Effector memory CD4-positive, alpha-beta T cell (primary cell): ENCODE data around the gene RIOK1.

ENCODE experiments used
- DNase-seq, 3 donors: peaks; one replicate each; pipeline ENCODE4 v3.0.0-alpha.2; 2020
- H3K27ac ChIP-seq: 2 replicates; pipeline ENCODE4 v1.7.0; 2013; ENCODE audit warnings: mild to moderate bottlenecking, low read length, moderate library complexity; ENCODE audit not compliant: insufficient read depth, poor library complexity, severe bottlenecking
- H3K27me3 ChIP-seq: replicated peaks from 2 replicates; pipeline ENCODE4 v1.7.0; 2013; ENCODE audit warnings: mild to moderate bottlenecking, low read length; ENCODE audit not compliant: insufficient read depth, control insufficient read depth, poor library complexity, severe bottlenecking
- H3K36me3 ChIP-seq: 2 replicates; pipeline ENCODE4 v1.7.0; 2013; ENCODE audit warnings: mild to moderate bottlenecking, low read length, moderate library complexity; ENCODE audit not compliant: control insufficient read depth, insufficient read depth
- H3K4me1 ChIP-seq: 2 replicates; pipeline ENCODE4 v1.7.0; 2013; ENCODE audit warnings: low read length, mild to moderate bottlenecking; ENCODE audit not compliant: control insufficient read depth, insufficient read depth, poor library complexity, severe bottlenecking
- H3K4me3 ChIP-seq: 2 replicates; pipeline ENCODE4 v1.7.0; 2013; ENCODE audit warnings: low read length, low read depth, mild to moderate bottlenecking; ENCODE audit not compliant: insufficient read depth, poor library complexity, severe bottlenecking
- H3K9me3 ChIP-seq: 2 replicates; pipeline ENCODE4 v1.7.0; 2013; ENCODE audit warnings: mild to moderate bottlenecking, low read length, moderate library complexity; ENCODE audit not compliant: control insufficient read depth

RIOK1 gene

DNA sequence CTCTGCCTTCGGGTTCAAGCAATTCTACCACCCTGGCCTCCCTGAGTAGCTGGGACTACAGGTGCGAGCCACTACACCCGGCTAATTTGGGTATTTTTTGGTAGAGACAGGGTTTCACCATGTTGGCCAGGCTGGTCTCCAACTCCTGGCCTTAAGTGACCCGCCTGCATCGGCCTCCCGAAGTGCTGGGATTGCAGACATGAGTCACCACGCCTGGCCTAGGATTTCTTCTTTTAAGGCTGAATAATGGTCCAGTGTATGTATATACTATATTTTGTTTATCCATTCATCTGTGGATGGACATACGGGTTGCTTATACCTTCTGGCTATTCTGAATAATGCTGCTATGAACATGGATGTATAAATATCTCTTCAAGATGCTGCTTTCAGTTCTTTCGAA, 17.1 kb downstream of the RIOK1 start:
- Histone ChIP-seq H3K9me3 (no peaks in the 10 kb centered on the region), H3K27me3 (no peaks in the 10 kb centered on the region), H3K27ac (no peak overlapping the region), H3K4me3 (no peak overlapping the region), H3K36me3 (peaks cover 69% of the 10 kb centered on the region), H3K4me1 (no peaks in the 10 kb centered on the region)
- DNase-seq: no peak

DNA sequence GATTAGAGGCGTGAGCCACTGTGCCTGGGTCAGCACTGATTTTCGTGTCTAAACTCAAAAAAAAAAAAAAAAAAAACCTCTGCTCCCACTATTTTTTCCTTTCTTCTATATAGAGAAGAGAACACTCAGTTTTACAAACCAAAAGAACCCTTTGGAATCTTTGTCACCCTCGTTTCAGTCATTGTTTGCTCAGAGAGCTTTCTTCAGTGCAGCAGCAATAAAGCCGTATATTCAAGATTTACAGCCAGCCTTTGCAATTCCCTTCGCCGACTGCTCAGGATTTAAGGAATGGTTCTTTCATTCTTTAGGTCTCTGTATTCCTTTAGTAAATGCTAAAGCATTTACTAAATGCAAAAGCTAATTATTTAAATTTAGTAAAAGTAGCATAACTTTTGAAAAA, 20.1 kb downstream of the RIOK1 start:
- Histone ChIP-seq H3K4me1 (no peaks in the 10 kb centered on the region), H3K4me3 (no peak overlapping the region), H3K9me3 (no peaks in the 10 kb centered on the region), H3K27me3 (no peaks in the 10 kb centered on the region), H3K36me3 (peaks cover 66% of the 10 kb centered on the region), H3K27ac (no peak overlapping the region)
- no peak for DNase-seq

GRCh38 chr6:7410851-7411250, 21.2 kb downstream of the RIOK1 start:
- peaks cover 71% of the 10 kb centered on the region for H3K36me3 ChIP-seq
- no peak overlapping the region for H3K27ac ChIP-seq
- H3K9me3 ChIP-seq: no peaks in the 10 kb centered on the region
- H3K4me1 ChIP-seq: no peaks in the 10 kb centered on the region
- DNase-seq: no peak
- H3K27me3 ChIP-seq: no peaks in the 10 kb centered on the region
- H3K4me3 ChIP-seq: no peak overlapping the region

DNA sequence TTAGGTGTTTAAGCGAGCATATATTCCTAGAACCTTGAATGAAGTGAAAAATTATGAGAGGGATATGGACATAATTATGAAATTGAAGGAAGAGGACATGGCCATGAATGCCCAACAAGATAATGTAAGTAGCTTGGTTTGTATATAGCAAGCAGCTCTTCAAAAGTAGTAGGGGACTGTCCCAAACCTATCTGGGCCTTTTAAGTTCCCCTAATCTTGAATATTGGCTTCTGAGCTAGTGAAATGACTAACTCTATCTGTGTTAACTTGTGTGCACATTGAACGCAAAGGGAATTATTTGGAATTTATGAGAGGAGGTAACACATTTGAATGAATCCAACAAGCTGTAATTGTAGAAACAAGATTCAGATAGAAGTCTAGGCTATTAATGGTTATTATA, 21.7 kb downstream of the RIOK1 start:
- H3K9me3 ChIP-seq: no peaks in the 10 kb centered on the region
- DNase-seq: no peak
- H3K27me3 ChIP-seq: no peaks in the 10 kb centered on the region
- no peak overlapping the region for H3K4me3 ChIP-seq
- H3K27ac ChIP-seq: no peak overlapping the region
- H3K4me1 ChIP-seq: no peaks in the 10 kb centered on the region
- H3K36me3 ChIP-seq: peaks cover 72% of the 10 kb centered on the region

GRCh38 chr6:7413151-7413823, 23.7 kb downstream of the RIOK1 start:
- Histone ChIP-seq H3K27me3 (no peaks in the 10 kb centered on the region), H3K27ac (no peak overlapping the region), H3K9me3 (no peaks in the 10 kb centered on the region), H3K4me3 (no peak overlapping the region), H3K4me1 (no peaks in the 10 kb centered on the region), H3K36me3 (peaks cover 74% of the 10 kb centered on the region)
- DNase-seq: no peak

DNA sequence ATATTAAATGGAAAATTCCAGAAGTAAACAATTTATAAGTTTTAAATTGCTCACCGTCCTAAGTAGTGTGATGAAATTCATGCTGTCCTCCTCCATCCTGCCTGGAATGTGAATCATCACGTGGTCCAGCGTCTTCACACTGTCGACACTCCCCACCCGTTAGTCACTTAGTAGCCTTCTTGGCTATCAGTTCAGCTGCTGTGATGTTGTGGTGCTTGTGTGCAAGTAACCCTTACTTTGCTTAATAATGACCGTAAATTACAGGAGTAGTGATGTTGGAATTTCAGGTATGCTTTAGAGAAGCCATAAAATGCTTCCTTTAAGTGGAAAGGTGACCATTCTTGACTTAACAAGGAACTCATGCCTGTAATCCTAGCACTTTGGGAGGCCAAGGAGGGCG, 25.2 kb downstream of the RIOK1 start:
- no peaks in the 10 kb centered on the region for H3K4me1 ChIP-seq
- no peaks in the 10 kb centered on the region for H3K27me3 ChIP-seq
- no peak for DNase-seq
- no peak overlapping the region for H3K27ac ChIP-seq
- H3K36me3 ChIP-seq: peaks cover 73% of the 10 kb centered on the region
- H3K4me3 ChIP-seq: no peak overlapping the region
- H3K9me3 ChIP-seq: no peaks in the 10 kb centered on the region

DNA sequence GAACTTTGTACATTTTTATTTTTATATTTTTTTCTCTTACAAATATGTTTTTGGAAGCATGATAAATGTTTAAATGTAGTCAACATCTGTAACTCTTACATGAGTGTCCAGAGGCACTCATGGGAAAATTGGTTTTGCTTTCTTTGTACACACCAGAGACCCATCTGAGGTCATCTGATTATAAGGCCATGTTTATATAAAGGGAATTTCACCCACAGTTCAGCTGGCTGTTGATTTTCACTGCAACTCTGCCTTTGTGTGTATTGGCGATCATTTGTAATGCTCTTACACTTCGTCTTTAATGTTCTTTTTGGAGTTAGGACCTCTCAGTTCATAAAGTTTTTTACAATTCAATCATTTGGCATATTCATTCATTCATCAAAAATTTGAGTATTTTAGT, 28.1 kb downstream of the RIOK1 start:
- H3K9me3 ChIP-seq: no peaks in the 10 kb centered on the region
- H3K27ac ChIP-seq: no peak overlapping the region
- no peaks in the 10 kb centered on the region for H3K27me3 ChIP-seq
- H3K36me3 ChIP-seq: peaks cover 52% of the 10 kb centered on the region
- H3K4me1 ChIP-seq: no peaks in the 10 kb centered on the region
- no peak for DNase-seq
- H3K4me3 ChIP-seq: no peak overlapping the region

- Histone ChIP-seq H3K27ac (no peak overlapping the region), H3K36me3 (peaks cover 48% of the 10 kb centered on the region), H3K4me1 (no peaks in the 10 kb centered on the region), H3K4me3 (no peak overlapping the region), H3K27me3 (no peaks in the 10 kb centered on the region), H3K9me3 (no peaks in the 10 kb centered on the region)
- no peak for DNase-seq
These were observed 28.8 kb downstream of the RIOK1 start for GRCh38 chr6:7418238-7418905.

DNA sequence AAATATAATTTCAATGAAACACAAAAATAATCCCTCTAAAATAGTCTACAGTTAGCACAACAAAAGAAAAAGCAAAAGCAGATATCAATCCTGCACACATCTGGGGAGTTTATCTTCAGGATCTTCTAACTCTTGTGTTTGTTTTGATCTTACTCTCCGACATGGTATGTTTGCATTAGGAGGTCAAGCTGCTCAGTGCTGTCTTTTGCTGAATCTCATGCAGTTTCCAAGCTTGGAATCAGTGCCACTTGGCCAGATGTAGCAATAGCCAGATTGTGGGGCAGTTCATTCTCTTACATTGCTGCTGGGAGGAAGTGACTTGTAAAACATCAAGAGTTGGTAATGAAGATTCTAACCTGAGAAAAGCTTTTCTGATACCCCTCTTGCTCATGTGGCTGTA, 29.5 kb downstream of the RIOK1 start:
- Histone ChIP-seq H3K4me1 (no peaks in the 10 kb centered on the region), H3K27me3 (no peaks in the 10 kb centered on the region), H3K27ac (no peak overlapping the region), H3K9me3 (no peaks in the 10 kb centered on the region), H3K36me3 (peaks cover 42% of the 10 kb centered on the region), H3K4me3 (no peak overlapping the region)
- no peak for DNase-seq

- Histone ChIP-seq H3K4me1 (no peaks in the 10 kb centered on the region), H3K4me3 (no peak overlapping the region), H3K27ac (no peak overlapping the region), H3K36me3 (peaks cover 22% of the 10 kb centered on the region), H3K9me3 (no peaks in the 10 kb centered on the region), H3K27me3 (no peaks in the 10 kb centered on the region)
- DNase-seq: no peak
These were observed 31.5 kb downstream of the RIOK1 start for GRCh38 chr6:7421066-7421465.
